Astrocyte (in vitro differentiated cells and primary cell): ENCODE measurements around the gene KIAA0513.

Experiments used
- CTCF ChIP-seq: IDR thresholded peaks from 2 replicates; pipeline ENCODE4 v1.5.1; 2011; ENCODE audit warnings: low read depth, mild to moderate bottlenecking, inconsistent platforms, low read length, moderate library complexity; ENCODE audit not compliant: insufficient read depth
- EZH2 ChIP-seq: IDR thresholded peaks from 2 replicates; pipeline ENCODE4 v1.6.1; 2012; ENCODE audit warnings: mild to moderate bottlenecking, low read length, inconsistent platforms; ENCODE audit not compliant: insufficient read depth

DNA sequence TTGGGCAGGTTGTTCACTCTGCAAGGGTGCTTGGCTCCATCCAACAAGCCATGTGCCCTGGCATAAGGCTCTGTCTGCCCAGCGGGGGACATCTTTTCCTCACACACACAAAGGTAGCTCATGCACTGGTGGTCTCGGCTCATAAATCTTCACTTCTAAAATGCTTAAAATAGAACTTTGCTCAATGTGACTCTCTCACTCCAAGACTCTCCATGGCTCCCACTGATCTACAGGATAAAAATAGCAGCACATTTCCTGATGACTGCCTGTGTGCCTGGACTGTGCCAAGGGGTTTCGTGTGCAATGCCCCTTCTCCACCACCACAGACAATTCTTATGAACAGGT, 99.8 kb downstream of the KIAA0513 start:
- no peak for TF ChIP-seq CTCF
- TF ChIP-seq EZH2, result no peak
